Uterus (tissue), 4 donors: ENCODE results near the gene CENPU. TPM values are rescaled to one million over a fixed set of nuclear protein-coding genes. Genes with fewer than 3 reads are reported as not detected.

Source experiments
- DNase-seq, 2 donors: peaks; one replicate each; pipeline ENCODE4 v3.0.0-alpha.2; 2019 to 2020
- H3K27ac ChIP-seq, 2 donors: fragments of 200-600 bp; sonication (generic); 1 replicate in 1 of 2; 2 replicates in 1 of 2; pipeline ENCODE4 v1.5.1; 2016 to 2018
- H3K27me3 ChIP-seq, 2 donors: fragments of 200-600 bp; sonication (generic); one replicate each; pipeline ENCODE4 v1.5.1; 2018 to 2019; ENCODE audit warnings: control low read depth in 1 of 2
- H3K36me3 ChIP-seq, 2 donors: fragments of 200-600 bp; sonication (generic); one replicate each; pipeline ENCODE4 v1.5.1; 2019; ENCODE audit warnings: control low read depth in 1 of 2
- H3K4me1 ChIP-seq, 2 donors: fragments of 200-600 bp; sonication (generic); one replicate each; pipeline ENCODE4 v1.5.1; 2018 to 2019; ENCODE audit warnings: control low read depth in 1 of 2
- H3K4me3 ChIP-seq, 2 donors: fragments of 200-600 bp; sonication (generic); 1 replicate in 1 of 2; 2 replicates in 1 of 2; pipeline ENCODE4 v1.5.1; 2018 to 2019; ENCODE audit warnings: mild to moderate bottlenecking in 1 of 2
- H3K9me3 ChIP-seq, 2 donors: fragments of 200-600 bp; sonication (generic); one replicate each; pipeline ENCODE4 v1.5.1; 2019; ENCODE audit warnings: control low read depth in 1 of 2
- CTCF ChIP-seq, 4 experiments: fragments of 200-600 bp in 2 of 4; fragments of 450-650 bp in 2 of 4; sonication (generic) in 2 of 4; IDR thresholded peaks; one replicate each; pipeline ENCODE4 v1.5.1; 2016 to 2019; ENCODE audit warnings: antibody characterized with exemption in 4 of 4, mild to moderate bottlenecking in 2 of 4, moderate library complexity in 1 of 4
- POLR2A ChIP-seq, 2 donors: fragments of 450-650 bp; IDR thresholded peaks; one replicate each; pipeline ENCODE4 v1.6.1; 2016; ENCODE audit warnings: antibody characterized with exemption in 2 of 2, mild to moderate bottlenecking in 1 of 2, moderate library complexity in 1 of 2
- intact Hi-C: fragments of 100-400 bp; cut with DNase I; formaldehyde crosslinking; loops from one replicate; pipeline ENCODE4 v1.15.1; 2023; ENCODE audit warnings: low total_unique reads
- total RNA-seq, 4 donors: library from RNA; depleted of rRNA in 3 of 4; stranded (reverse); fragments of >200 nt in 3 of 4; gene quantifications; one replicate each; pipeline versions ENCODE4 v1.1.0 to v1.2.4, GENCODE V29; 2014 to 2023
- donor health status: DM: yes; HTN: yes; CAD: no.

Gene CENPU
- total RNA-seq, 4 donors from 2014 or later: 1.9 to 30.5 TPM; not detected in 2

GRCh38 chr4:184727430-184727829, 6.5 kb downstream of the CENPU start:
- Histone ChIP-seq H3K27ac (no peak overlapping the region), H3K4me1 (no peaks in the 10 kb centered on the region), H3K27me3 (no peaks in the 10 kb centered on the region), H3K36me3 (no peaks in the 10 kb centered on the region), H3K9me3 (no peaks in the 10 kb centered on the region), H3K4me3 (no peak overlapping the region)
- no peak for DNase-seq
- no peak for TF ChIP-seq CTCF (IDR thresholded peaks at IDR 0.05)
- TF ChIP-seq POLR2A (IDR thresholded peaks at IDR 0.05): no peak
- intact Hi-C loops: no loop called here

GRCh38 chr4:184722798-184723197, 11.1 kb downstream of the CENPU start:
- H3K36me3 ChIP-seq: no peaks in the 10 kb centered on the region
- no peak overlapping the region for H3K4me3 ChIP-seq
- H3K27me3 ChIP-seq: no peaks in the 10 kb centered on the region
- intact Hi-C loops: no loop called here
- no peak overlapping the region for H3K27ac ChIP-seq
- no peak for DNase-seq
- H3K9me3 ChIP-seq: no peaks in the 10 kb centered on the region
- TF ChIP-seq CTCF (IDR thresholded peaks at IDR 0.05) (no peak), POLR2A (IDR thresholded peaks at IDR 0.05) (no peak)
- H3K4me1 ChIP-seq: no peaks in the 10 kb centered on the region

GRCh38 chr4:184721254-184721653, 12.6 kb downstream of the CENPU start:
- Histone ChIP-seq H3K27ac (no peak overlapping the region), H3K4me1 (no peaks in the 10 kb centered on the region), H3K27me3 (no peaks in the 10 kb centered on the region), H3K36me3 (no peaks in the 10 kb centered on the region), H3K4me3 (no peak overlapping the region), H3K9me3 (no peaks in the 10 kb centered on the region)
- DNase-seq: no peak
- intact Hi-C loops: no loop called here
- no peak for TF ChIP-seq POLR2A (IDR thresholded peaks at IDR 0.05)
- TF ChIP-seq CTCF (IDR thresholded peaks at IDR 0.05): no peak

GRCh38 chr4:184719407-184719806, 14.5 kb downstream of the CENPU start:
- Histone ChIP-seq H3K27ac (no peak overlapping the region), H3K4me3 (no peak overlapping the region), H3K9me3 (no peaks in the 10 kb centered on the region), H3K36me3 (no peaks in the 10 kb centered on the region), H3K27me3 (no peaks in the 10 kb centered on the region), H3K4me1 (no peaks in the 10 kb centered on the region)
- no peak for TF ChIP-seq POLR2A (IDR thresholded peaks at IDR 0.05)
- intact Hi-C loops: no loop called here
- no peak for DNase-seq

GRCh38 chr4:184715526-184715925, 18.4 kb downstream of the CENPU start:
- Histone ChIP-seq H3K27ac (no peak overlapping the region), H3K4me1 (no peaks in the 10 kb centered on the region), H3K9me3 (no peaks in the 10 kb centered on the region), H3K27me3 (no peaks in the 10 kb centered on the region), H3K36me3 (no peaks in the 10 kb centered on the region), H3K4me3 (no peak overlapping the region)
- no peak for TF ChIP-seq POLR2A (IDR thresholded peaks at IDR 0.05)
- TF ChIP-seq CTCF (IDR thresholded peaks at IDR 0.05): no peak
- intact Hi-C loops: no loop called here
- no peak for DNase-seq

- H3K4me3 ChIP-seq: no peak overlapping the region
- no peak overlapping the region for H3K27ac ChIP-seq
- no peaks in the 10 kb centered on the region for H3K27me3 ChIP-seq
- no peaks in the 10 kb centered on the region for H3K36me3 ChIP-seq
- no peaks in the 10 kb centered on the region for H3K4me1 ChIP-seq
- no peak for TF ChIP-seq POLR2A (IDR thresholded peaks at IDR 0.05)
- TF ChIP-seq CTCF (IDR thresholded peaks at IDR 0.05): no peak
- intact Hi-C loops: no loop called here
- H3K9me3 ChIP-seq: no peaks in the 10 kb centered on the region
- no peak for DNase-seq
Measured at GRCh38 chr4:184713887-184714286, 20.0 kb downstream of the CENPU start.
